Right atrium auricular region (tissue), 2 donors: Measurements from ENCODE around the gene PITRM1. TPM values are rescaled to one million over a fixed set of nuclear protein-coding genes. Genes with fewer than 3 reads are reported as not detected.
A peak's percentile ranks its signal among the peaks of the same experiment; 100 is the strongest.

Experiments used
- DNase-seq: peaks from one replicate; pipeline ENCODE4 v3.0.0-alpha.2; 2019; ENCODE audit warnings: low spot score
- H3K27ac ChIP-seq, 2 donors: fragments of 200-600 bp; sonication (generic); 1 replicate in 1 of 2; 2 replicates in 1 of 2; pipeline ENCODE4 v1.5.1; 2016 to 2019
- H3K27me3 ChIP-seq, 2 donors: fragments of 200-600 bp; sonication (generic); one replicate each; pipeline versions ENCODE4 v1.5.1 to v1.6.0; 2017 to 2019
- H3K36me3 ChIP-seq: fragments of 200-600 bp; sonication (generic); one replicate; pipeline ENCODE4 v1.5.1; 2016
- H3K4me1 ChIP-seq, 2 donors: fragments of 200-600 bp; sonication (generic); one replicate each; pipeline versions ENCODE4 v1.5.1 to v1.6.0; 2017 to 2019
- H3K4me3 ChIP-seq, 2 donors: fragments of 200-600 bp; sonication (generic); 1 replicate in 1 of 2; 2 replicates in 1 of 2; pipeline ENCODE4 v1.5.1; 2017 to 2019; ENCODE audit warnings: mild to moderate bottlenecking in 1 of 2, moderate library complexity in 1 of 2
- H3K9me3 ChIP-seq, 2 donors: fragments of 200-600 bp; sonication (generic); one replicate each; pipeline ENCODE4 v1.5.1; 2019
- total RNA-seq, 2 donors: library from RNA; depleted of rRNA; stranded (reverse); fragments of >200 nt; gene quantifications; one replicate each; pipeline ENCODE4 v1.1.0, GENCODE V29; 2016
- TF ChIP-seq, protein P1 (sequence below), 2 donors: fragments of 200-600 bp; sonication (generic); IDR thresholded peaks; one replicate each; pipeline ENCODE4 v1.5.1; 2019; ENCODE audit warnings: antibody characterized with exemption in 2 of 2

The PITRM1 gene
- total RNA-seq, 2 donors from 2014 or later: 68.3 to 89.6 TPM

DNA sequence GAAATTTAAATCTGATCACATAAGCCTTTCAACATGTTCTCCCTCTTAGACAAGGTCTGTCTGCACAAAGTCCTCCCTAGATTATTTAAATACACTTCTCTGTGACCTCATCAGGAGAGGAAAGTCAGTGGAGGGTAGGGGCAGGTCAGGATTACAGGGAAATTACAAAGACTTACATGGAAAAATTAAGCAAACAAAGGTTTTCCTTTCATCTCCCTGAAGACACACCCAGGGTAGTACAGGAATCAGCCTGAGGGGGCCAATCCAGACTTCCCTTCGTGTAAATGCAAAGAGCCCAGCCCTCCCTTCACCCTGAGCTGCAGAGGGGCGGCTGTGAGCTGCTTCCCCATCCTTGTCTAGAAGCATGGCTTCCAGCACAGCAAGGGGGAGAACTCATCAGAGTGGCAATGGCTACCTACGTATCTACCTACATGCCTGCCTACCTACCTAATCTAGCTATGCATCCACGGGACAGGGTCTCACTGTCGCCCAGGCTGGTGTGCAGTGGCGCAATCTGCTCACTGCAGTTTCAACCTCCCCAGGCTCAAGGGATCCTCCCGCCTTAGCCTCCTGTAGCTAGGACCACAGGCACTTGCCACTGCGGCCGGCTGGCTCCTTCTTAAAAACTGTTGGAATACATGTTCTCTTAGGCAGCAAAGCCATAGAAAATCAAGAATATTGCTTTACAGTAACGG is 33.2 kb downstream of the PITRM1 start:
- no peak overlapping the region for H3K27ac ChIP-seq
- H3K4me3 ChIP-seq: no peak overlapping the region
- H3K9me3 ChIP-seq: no peaks in the 10 kb centered on the region
- H3K27me3 ChIP-seq: no peaks in the 10 kb centered on the region
- H3K4me1 ChIP-seq: peaks cover 0 to 32% of the 10 kb centered on the region in 2 donors
- TF ChIP-seq, protein P1, sequence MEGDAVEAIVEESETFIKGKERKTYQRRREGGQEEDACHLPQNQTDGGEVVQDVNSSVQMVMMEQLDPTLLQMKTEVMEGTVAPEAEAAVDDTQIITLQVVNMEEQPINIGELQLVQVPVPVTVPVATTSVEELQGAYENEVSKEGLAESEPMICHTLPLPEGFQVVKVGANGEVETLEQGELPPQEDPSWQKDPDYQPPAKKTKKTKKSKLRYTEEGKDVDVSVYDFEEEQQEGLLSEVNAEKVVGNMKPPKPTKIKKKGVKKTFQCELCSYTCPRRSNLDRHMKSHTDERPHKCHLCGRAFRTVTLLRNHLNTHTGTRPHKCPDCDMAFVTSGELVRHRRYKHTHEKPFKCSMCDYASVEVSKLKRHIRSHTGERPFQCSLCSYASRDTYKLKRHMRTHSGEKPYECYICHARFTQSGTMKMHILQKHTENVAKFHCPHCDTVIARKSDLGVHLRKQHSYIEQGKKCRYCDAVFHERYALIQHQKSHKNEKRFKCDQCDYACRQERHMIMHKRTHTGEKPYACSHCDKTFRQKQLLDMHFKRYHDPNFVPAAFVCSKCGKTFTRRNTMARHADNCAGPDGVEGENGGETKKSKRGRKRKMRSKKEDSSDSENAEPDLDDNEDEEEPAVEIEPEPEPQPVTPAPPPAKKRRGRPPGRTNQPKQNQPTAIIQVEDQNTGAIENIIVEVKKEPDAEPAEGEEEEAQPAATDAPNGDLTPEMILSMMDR (IDR thresholded peaks at IDR 0.05): no peak
- peaks cover 100% of the 10 kb centered on the region for H3K36me3 ChIP-seq
- no peak for DNase-seq

DNA sequence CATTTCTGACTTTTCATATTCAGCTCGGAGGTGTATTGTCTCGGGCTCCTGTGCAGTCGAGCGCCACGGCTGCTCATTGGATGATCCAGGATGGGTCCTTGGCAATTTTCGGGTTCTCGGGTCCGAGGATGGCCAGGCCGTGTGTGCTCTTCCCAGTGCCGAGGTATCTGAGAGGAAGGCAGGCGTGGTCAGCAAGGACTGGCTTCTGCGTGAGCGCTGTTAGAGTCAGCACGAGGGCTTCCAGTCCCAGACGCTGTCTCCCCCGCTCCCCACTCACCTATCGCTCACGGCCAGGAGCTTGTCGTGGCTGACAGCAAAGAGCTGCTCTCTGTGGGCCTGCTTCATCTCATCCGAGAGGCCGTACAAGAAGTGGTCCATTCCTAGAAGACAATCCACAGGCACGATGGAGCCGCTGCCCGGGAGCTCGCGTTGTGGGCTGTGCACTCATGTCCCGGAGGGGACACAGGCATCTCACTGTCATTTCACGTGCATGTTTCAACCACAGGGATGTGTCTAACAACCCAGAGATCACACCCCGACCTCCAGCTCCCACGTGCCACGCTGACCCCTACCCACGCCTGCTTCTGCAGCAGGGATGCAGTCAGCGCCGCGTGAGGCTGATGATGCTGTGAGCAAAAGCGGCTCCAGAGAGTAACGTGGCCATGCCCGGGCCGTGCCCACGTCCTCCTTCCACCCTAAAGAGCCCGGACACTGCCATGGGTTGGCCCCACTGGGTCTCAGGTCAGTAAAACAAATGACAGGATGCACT is 34.4 kb downstream of the PITRM1 start:
- H3K4me1 ChIP-seq: peaks cover 0 to 32% of the 10 kb centered on the region in 2 donors

DNA sequence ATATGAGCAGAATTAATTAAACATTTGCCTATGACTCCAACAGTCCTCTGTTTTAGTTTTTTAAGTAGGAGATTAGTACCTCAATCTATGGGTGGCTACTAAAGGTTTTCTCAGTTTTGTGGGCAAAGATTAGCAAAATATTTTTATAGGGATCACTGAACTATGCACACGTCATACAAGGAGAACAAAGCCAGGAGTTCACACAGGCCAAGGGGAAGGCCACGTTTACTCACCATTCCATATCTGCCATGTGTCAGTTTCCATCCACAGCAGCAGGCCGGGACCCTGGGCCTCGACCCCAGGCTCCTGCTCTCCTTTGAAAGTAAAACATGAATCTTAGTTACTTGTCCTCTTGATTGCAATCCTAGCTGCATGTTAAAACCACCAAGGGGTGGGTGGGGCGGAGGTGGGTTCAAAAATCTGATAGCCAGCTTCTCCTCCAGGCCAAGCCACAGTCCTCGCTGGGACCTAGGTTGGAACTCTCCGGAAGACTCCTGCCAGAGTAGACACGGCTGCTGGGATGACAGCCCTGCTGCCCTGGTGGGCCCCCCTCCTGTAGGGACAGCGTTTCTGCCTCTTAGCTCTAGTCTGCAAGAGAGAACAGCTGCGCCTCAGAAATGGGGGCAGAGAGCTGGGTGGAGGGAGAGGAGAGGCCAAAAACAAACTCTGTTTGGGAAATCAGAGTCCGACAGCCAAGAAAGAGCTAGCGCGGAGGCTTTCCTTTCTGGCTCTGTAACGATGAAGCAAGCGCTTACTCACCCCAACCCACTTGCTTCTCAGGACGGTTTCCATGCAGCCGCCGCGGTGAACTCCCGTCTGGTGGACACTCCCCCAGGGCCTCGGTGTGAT is 35.6 kb downstream of the PITRM1 start:
- TF ChIP-seq, protein P1 (IDR thresholded peaks at IDR 0.05): no peak
- Histone ChIP-seq H3K27me3 (no peaks in the 10 kb centered on the region), H3K4me1 (peaks cover 0 to 32% of the 10 kb centered on the region in 2 donors), H3K36me3 (peaks cover 99% of the 10 kb centered on the region), H3K9me3 (no peaks in the 10 kb centered on the region), H3K4me3 (no peak overlapping the region), H3K27ac (peak overlapping the region; percentile 61 to 80)
- DNase-seq: peak; percentile 90

More for the DNA sequence above, 34.4 kb downstream of the PITRM1 start:
- H3K27me3 ChIP-seq: no peaks in the 10 kb centered on the region
- H3K36me3 ChIP-seq: peaks cover 99% of the 10 kb centered on the region
- no peaks in the 10 kb centered on the region for H3K9me3 ChIP-seq
- no peak overlapping the region for H3K4me3 ChIP-seq
- TF ChIP-seq, protein P1 (IDR thresholded peaks at IDR 0.05): no peak
- DNase-seq: no peak
- H3K27ac ChIP-seq: peak overlapping the region; percentile 61 to 80

DNA sequence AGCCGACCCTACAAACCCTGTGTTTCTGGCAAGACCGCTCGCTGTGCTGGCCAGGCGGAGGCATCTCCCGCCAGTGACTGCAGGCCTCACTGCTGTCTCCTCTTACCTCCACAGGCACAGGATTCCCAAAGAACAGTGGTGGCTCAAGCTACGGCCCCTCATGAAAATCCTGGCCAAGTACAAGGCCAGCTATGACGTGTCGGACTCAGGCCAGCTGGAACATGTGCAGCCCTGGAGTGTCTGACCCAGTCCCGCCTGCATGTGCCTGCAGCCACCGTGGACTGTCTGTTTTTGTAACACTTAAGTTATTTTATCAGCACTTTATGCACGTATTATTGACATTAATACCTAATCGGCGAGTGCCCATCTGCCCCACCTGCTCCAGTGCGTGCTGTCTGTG is 36.2 kb downstream of the PITRM1 start:
- TF ChIP-seq, protein P1 (IDR thresholded peaks at IDR 0.05): no peak
- DNase-seq: peak; percentile 85
- Histone ChIP-seq H3K27ac (peak overlapping the region; percentile 61 to 80), H3K27me3 (no peaks in the 10 kb centered on the region), H3K36me3 (peaks cover 95% of the 10 kb centered on the region), H3K9me3 (no peaks in the 10 kb centered on the region), H3K4me3 (no peak overlapping the region), H3K4me1 (peaks cover 0 to 32% of the 10 kb centered on the region in 2 donors)

DNA sequence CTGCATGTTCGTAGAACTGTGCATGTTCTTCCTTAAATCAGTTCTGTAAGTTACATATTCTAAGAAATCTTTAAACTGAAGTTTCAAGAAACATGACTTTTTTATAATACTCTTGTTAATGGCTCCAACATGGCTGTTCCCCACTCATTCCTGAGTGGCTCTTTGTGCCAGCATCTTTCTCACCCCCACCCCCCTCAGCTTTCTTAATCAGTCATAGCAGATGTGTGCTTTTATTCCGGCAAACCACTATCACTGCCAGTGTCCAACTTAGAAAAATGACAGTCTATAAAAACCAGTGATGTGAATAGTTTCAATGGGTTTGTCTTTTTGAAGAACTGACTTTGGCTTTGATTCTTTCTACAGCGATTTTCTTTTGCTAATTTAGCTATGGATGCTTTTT is 37.6 kb downstream of the PITRM1 start:
- H3K27ac ChIP-seq: no peak overlapping the region
- H3K4me1 ChIP-seq: peaks cover 0 to 23% of the 10 kb centered on the region in 2 donors
- no peaks in the 10 kb centered on the region for H3K9me3 ChIP-seq
- TF ChIP-seq, protein P1 (IDR thresholded peaks at IDR 0.05): no peak
- peaks cover 85% of the 10 kb centered on the region for H3K36me3 ChIP-seq
- DNase-seq: no peak
- H3K4me3 ChIP-seq: no peak overlapping the region
- no peaks in the 10 kb centered on the region for H3K27me3 ChIP-seq
